A172 (cell line): ENCODE measurements around the gene PDE8A. TPM values are rescaled to one million over a fixed set of nuclear protein-coding genes. Genes with fewer than 3 reads are reported as not detected.

ENCODE experiments used
- DNase-seq: peaks from one replicate; pipeline ENCODE4 v3.0.0-alpha.2; 2015; ENCODE audit warnings: low spot score
- total RNA-seq: library from RNA; depleted of rRNA; stranded (reverse); fragments of >200 nt; shearing (Covaris generic); gene quantifications from 2 replicates; pipeline ENCODE4 v1.2.3, GENCODE V29; 2014

PDE8A gene
- total RNA-seq, 1 experiment from 2014 or later: 13.8 TPM

DNA sequence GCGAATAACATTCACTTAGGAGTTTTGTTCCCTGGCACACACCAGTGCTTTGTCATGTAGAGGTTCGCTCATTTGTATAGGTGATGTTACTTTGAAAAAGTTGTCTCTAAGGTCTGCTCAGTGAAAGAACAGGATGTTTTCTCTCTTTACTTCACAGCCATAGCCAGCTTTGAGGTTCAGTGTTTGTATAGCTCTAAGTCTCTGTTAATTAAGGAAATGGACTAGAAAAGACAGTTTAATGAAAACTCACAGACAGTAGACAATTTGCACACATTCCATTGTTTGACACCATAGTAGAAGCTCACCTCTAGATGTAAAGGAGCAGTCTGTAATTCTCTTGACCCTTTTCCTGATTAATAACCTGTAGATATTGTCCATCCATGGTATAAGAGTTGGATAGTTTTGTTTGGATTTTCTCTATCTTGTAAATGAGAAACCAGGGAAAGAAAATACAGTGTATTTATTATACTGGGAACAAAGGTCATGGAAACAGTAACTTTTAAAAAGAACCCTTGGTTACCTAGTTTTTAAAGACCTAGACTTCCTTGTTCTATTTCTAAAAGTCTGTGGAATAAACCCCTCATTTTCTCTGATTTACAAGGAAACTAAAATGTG, 50.4 kb downstream of the PDE8A start:
- DNase-seq: no peak

DNA sequence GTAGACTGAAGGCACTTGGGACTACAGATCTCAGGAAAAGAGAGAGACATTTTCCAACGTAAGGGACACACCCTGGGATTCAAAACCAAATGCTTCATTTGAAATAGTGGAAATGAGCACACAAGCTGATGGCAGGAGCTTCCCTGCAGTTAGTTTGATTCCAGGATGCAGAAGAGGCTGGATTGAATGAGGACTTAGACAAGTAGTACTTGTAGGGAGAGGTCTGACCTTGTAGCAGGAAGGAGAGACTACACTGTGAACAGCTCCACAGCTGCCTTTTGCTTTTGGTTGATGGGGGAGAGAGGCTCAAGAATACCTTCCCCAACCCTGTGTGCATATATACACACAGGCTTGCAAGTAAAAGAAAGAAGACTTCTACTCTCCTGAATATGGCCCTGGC, 51.5 kb downstream of the PDE8A start:
- no peak for DNase-seq

DNA sequence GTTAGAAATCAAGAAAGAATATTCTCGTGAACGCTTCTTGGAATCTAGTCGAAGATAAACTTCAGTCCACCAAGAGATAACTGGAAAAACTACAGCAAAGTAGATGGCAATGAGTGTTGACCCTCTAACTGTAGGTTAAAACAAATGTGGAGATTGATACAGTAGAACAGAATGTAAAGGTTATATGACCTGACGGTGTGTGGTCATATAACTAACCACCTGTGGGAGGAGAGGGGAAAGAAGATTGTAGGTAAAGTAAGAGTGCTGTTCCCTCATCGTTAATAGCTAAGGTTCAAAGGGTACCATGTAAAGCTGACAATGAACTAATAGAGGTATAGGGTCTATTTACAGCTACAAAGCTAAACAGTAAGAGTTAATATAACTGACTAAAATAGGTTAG, 52.6 kb downstream of the PDE8A start:
- DNase-seq: no peak

DNA sequence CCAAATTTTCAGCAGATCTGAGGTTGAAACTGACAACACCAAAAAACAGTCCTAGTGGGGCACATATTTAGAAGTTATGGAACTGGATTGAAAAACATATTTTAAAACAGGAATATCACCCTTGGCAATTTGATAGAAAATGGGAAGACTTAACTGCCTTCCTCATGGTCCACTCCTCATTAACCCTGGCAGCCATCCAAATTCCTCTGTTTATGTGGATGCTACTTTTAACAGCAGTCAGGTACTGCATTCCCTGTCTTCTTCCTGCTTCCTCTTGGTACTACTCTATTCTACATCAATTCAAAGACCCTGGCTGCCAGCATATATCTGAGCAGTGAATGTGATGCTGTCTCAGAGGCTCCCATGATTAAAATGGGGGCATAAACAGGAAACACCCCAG, 54.3 kb downstream of the PDE8A start:
- DNase-seq: no peak

DNA sequence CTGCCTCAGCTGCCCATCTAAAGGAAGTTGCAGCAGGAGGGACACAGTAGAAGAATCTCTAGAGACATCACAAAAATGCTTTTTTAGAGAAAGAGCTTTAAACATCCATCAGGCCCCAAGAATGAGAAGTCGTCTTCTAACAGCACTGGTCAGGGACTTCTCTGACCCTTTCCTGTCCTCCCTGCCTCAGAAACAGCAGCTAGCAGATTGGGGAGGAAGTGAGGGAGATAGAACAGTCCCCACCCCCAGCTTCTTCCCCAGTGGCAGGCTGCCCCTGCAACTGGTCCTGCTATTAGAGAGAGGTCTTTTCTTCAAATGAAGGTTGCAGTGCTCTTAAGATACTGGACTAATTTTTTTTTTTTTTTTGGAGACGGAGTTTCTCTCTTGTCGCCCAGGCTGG, 55.1 kb downstream of the PDE8A start:
- no peak for DNase-seq

DNA sequence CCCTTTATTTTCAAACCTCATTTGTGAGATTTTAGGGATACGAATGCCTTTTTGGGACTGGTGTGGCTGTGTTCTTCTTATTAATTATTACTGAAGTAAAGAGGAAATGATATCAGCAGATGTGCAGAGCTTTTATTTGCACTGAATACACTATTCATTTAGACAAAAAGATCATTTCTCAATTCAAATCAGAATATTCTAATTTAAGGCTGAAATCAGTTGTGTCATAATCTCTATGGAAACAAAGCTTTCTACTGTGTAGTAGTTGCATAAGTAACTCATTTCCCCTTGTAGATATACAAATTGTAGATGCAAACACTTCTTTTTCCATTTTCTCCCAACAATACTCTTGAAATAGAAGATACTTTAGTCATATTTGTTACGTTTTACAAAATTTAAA, 56.0 kb downstream of the PDE8A start:
- DNase-seq: no peak

DNA sequence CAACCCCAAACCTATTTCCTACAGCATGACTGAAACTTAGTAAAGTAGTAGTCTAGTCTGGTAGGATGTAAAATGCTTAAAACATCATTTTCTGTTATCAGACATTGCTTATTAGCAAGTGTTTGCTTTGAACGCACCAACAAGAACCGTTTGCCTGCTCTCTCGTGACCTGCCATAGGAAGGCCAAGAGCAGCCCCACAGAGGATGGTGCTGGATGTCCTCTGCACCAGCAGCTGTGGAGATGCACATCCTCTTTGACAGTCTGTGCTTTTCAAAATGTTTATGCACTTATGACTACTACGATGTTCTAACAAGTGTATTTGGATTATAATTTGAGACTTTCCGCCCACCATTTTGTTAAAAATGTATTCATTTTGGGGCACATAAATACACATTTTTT, 59.6 kb downstream of the PDE8A start:
- DNase-seq: no peak

DNA sequence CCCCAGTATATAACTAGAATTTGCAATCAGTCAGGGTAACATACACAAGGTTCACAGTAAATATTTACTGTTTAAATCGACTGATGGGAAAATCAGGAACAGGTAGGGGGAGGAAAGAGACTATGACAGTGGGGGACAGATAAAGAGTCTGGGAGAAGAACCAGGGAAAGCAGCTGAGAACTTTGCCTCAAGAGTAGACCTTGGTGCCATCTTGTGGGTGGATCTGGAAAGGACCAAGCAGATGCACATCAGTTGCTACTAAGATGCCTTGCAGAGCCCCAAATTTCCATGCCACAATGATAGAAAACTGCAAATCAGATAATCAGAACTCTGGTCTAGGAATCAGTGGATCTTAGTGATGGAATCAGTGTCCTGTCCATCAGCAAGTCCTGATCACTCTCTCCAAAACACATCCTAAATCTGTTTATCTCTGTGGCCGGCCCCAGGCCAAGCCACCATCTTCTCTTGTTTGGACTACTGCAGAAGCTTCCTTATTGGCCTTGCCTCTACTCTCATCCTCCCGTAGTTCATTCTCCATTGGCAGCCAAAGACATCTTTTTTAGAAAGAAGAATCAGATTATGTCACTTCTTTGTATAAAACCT, 62.7 kb downstream of the PDE8A start:
- DNase-seq: peak; percentile 55

DNA sequence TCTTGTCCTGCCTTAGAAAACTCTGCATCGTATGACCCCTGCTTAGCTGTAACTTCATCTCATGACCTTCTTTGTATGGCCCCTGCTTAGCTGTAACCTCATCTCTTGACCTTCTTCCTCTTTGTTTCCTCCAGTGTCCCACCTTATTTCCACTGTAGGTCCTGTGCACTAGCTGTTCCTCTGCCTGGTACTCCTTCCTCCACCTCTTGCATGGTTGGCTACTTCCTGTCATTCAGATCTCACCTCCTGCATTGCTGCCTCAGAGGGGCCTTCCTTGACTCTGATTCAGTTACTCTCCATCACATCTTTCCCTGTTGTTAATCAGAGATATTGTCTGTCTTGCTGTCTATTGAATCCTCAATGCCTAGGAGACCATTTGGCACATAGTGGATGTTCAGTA, 63.2 kb downstream of the PDE8A start:
- DNase-seq: no peak

DNA sequence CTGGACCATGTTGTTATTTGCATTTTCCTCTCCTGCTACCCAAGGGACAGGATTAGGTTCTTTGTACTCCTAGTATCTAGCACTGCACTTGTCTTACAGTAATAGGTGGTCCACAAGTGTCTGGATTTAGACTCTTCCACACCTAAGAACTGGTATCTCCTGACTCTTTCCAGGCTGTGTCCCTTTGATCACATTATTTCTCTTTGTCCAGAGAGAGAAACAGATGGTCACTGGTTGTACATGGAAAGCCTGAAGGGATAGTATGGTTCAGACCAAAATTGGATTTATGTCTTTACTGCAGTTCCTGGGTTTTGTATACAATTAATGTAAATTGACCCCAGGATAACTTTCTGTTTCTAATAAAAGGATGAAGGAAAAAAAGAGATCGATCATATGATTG, 64.0 kb downstream of the PDE8A start:
- no peak for DNase-seq

DNA sequence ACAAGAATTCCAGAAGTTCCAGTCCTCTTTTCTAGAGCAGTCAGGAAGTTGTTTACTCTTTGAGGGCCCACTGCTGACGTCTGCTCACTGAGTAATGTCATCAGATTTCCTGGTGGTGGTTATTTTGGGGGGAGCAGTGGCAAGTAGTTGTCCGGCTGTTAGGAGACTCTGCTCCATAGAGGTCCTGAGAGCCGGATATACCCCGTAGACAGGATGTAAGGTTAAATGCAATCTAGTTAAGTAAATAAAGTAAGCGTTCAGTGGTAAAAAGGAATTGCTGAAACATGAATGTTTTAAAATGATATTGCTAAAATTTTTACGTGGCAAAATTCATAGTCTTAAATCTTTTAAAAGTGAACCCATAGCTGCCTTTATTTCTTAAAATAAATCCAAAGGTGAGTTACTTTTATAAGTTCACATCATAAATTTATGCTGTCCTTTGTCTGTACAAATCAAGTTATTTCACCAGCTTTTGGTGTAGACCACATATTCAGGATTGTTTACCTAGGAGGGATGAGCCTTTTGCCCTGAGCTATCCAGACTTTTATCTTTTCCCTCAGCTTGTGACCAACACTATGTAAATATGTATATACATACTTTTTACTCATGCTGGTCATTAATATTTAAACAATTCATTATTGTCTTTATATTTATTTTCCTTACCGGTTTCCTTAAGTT, 65.8 kb downstream of the PDE8A start:
- peak; percentile 85 for DNase-seq

DNA sequence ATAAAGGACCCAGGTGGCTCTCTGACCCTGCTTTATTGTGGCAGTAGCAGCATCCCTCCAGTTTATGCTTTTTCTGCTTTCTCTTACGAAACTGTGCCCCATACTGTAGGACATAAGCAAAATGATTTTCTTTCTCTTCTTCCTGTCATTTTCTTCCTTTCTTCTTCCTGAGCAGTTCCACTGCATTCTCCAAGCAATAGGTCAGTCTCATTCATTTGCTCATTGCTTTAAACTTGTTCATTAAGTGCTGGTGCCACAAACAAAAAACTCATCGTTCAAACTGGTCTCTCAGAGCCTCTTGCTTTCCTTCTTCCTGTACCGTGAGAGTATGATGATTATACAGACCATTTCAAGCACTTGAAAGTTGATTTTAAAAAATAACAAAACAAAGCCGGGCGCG, 66.8 kb downstream of the PDE8A start:
- no peak for DNase-seq

DNA sequence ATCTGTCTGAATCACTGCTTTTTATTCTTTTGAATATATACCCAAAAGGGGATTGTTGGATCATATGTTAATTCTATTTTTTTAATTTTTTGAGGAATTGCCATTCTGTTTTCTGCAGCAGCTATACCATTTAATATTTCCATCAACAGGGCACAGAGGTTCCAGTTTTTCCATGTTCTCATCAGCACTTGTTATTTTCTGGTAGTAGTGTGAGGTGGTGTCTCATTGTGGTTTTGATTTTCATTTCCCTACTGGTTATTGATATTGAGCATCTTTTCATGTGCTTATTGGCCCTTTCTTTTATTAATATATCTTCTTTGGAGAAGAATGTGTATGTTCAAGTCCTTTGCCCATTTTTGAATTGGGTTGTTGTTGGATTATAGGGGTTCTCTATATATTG, 68.1 kb downstream of the PDE8A start:
- no peak for DNase-seq

DNA sequence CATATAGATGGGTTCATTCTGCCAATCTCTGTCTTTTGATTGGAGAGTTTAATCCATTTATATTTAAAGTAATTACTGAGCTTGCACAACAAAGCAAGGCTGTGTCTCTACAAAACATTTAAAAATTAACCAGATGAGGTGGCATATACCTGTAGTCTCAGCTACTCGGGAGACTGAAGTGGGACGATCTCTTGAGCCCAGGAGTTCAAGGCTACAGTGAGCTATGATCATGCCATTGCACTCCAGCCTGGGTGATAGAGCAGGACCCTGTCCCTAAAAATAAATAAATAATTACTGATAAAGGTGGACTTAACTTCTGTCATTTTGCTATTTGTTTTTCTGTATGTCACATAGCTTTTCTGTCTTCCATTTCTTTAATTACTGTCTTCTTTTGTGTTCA, 78.1 kb downstream of the PDE8A start:
- DNase-seq: no peak

DNA sequence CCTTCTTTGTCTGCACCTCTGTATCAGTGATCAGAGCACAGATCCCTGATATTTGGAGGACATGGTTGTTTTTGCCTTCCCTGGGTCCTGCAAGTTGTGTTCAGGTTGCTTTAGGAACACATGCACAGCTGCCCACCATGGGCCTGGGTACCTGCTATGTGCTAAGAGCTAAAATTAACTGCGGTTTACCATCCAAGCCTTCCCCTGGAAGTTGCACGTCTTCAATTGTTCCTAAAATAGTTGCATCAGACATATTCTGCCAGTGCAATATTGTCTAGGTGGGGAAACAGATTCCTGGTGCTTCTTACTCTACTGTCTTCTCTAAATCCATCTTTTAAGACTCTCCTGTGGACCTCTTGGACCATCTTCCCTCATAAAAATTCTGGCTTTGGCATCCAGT, 80.9 kb downstream of the PDE8A start:
- DNase-seq: no peak

DNA sequence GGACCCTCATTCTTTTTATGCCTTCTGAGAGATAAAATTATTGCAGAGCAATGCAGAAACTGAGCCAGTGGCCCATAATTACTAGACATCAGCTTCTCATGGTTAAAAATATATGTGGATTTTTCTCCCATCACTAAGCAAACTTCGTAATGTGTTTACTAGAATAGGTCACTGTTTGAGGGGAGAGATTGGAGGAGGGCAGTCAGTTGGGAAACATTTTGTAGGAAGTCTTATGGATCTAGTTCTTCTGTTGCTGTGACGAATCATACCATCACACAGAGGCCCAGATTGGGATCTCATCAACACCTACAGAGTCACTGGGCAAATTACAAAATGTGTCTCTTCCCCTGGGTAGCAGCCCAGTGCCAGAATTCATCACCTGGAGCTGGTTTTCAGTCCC, 81.4 kb downstream of the PDE8A start:
- DNase-seq: no peak

DNA sequence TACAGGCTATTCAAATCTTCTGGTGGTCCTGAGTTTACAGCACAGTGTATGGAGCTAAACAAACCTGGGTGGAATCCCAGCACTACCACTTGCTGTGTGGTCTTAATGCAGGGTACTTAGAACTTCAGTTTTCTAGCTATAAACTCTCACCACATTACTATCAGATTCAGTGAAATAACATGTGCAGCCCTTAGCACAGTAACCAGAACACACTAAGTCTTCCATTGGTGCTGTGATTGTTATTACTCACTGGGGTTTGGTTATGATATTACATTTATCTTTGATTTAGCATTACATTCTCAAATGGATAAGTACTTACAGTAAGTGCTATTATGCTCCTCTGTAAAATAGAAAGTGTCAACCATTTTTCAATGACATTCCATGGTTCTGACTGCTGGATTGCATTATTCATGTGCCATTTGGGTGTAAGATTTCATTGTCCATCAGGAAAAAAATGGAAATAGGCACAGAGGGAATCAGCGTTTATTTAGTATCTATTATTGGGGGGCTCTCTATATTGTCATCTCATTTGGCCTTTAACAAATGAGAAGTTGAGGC, 81.9 kb downstream of the PDE8A start:
- DNase-seq: no peak

DNA sequence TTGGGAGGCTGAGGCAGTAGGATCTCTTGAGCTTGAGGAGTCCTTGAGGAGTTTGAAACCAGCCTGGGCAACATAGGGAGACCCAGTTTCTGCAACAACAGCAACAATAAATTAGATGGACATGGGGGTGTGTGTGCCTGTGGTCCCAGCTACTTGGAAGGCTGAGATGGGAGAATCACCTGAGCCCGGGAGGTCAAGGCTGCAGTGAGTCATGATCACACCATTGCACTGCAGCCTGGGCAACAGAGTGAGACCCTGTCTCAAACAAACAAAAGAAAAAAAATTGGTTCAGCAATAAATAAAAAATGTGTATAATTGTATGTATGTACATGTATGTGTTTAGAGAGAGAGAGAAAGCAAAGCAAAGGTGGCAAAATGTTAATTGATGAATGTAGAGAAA, 83.1 kb downstream of the PDE8A start:
- DNase-seq: no peak

DNA sequence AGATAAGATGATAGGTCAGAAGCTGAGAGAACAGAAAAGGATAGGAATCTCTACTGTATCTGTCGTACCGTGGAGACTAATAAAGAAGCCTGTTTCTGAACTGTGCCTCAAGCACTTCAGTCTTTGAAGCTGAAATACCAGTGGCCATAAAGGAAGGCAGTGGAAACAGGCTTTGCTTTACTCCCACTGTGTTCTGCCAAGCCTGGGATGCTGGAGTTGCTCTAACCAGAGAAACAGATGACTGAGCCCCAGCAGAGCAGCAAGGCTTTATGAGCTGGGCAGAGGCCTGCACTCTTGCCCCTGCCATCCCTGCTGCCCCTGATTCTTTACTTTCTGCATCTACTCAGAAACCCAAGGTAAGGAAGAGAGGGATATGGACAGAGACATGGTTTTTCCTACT, 89.4 kb downstream of the PDE8A start:
- DNase-seq: no peak

DNA sequence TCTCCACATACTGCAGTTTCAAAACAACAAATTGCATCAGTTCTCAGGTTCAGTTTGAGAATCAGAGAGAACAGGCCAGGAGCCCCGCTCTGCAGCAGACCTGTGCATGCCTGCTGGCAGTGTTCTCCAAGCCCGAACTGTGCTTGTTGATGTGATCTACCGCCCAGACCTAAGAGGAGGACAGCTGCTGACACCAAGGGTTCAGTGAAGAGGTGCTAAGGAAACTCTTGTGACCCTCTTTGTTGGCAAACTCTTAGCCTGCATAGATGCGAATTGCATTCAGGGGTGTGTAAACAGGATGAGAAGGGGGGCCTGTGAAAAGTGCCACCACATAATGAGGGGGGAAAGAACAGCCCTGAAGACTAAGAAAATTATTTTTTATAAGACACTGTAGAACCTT, 89.8 kb downstream of the PDE8A start:
- DNase-seq: no peak

DNA sequence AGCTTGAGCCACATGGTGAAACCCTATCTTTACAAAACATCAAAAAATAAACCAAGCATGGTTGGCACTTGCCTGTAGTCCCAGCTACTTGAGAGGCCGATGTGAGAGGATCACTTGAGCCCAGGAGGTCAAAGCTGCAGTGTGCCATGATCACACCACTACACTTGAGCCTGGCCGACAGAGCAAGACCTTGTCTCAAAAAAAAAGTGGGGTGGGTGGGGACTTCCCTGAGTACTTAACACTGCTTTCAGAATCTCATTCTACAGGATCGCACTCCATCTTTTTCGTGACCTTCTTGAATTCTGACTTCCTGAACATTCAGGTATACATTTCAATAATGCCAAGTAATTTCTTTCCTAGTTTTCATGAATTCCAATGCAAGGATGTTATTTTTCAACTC, 91.3 kb downstream of the PDE8A start:
- DNase-seq: no peak

DNA sequence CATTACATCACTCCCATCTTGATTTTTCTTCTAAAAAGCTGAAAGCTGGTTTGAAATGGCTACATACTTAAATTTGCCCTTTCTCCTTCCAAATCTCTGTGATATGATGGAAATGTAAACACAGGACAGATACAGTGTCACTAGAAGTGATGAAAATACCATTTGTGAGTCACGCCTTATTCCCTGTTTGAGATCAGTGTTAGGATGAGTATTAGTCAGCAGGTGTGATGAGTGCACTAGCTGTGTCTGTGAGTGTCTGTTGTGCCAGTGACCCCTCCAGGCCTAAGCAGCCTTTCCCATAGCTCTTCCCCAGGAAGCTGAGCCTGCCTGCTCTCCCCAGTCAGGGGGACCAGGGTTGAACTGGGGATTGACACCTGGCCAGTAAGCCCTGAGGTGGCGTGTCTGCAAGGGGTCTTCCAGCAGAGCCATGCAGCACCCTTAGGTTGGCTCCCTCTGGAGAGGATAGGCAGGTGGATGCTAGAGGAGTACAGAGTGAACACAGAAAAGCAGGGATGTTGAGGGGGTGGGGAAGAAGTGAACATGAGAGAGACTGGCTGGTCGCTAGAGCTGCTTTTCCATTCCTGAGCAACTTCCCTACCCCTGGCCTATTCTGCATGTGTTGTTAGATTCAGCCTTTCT, 92.0 kb downstream of the PDE8A start:
- DNase-seq: peak; percentile 31

DNA sequence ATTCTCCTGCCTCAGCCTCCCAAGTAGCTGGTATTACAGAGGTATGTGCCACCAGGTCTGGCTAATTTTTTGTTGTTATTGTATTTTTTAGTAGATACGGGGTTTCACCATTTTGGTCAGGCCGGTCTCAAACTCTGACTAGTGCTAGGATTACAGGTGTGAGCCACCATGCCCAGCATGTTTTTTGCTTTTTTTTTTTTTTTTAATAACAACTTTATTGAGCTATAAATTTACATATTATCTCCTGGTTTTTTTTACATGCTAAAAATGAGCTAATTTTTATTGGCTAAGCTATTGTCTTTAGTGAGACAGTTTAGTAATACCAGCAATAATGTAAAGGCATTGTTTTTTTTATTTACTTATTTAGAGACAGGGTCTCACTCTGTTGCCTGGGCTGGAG, 105.2 kb downstream of the PDE8A start:
- DNase-seq: no peak
